Measurements from ENCODE around the gene ARHGAP8.
"Not testable (repeated sequence)": the region's sequence is repeated elsewhere in the genome, so short reads cannot be mapped to it uniquely, and the experiment has no call there.

Gene ARHGAP8

DNA sequence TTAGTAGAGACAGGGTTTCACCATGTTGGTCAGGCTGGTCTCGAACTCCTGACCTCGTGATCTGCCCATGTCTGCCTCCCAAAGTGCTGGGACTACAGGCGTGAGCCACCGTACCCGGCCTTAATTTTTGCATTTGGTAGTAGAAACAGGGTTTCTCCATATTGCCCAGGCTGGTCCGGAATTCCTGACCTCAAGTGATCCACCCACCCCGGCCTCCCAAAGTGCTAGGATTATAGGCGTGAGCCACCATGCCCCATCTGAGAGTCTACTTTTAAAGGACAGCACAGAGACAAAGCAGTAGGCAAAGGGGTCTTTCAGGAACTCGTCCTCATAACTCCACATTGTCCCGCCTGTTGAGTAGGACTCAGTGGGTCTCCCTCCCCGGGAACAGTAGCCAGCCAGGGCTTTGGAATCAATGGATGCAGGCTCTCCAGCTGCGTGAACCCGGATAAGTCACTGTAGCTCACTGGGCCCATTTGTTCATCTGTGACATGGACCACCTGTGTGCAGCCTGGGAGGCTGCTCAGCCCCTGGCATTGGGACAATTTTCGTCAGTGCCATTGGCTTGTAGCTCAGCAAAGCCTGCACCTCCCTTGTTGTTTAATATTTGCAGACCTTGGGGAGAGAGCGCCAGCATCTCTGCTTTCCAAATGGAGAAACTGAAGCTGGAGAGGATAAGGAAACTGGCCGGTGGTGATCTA is 86.1 kb downstream of the ARHGAP8 start:
- no peak for DNase-seq

- DNase-seq, result no peak
These were observed 86.7 kb downstream of the ARHGAP8 start for GRCh38 chr22:44839061-44839460.

GRCh38 chr22:44839721-44840120 is 87.3 kb downstream of the ARHGAP8 start:
- DNase-seq, result no peak

DNA sequence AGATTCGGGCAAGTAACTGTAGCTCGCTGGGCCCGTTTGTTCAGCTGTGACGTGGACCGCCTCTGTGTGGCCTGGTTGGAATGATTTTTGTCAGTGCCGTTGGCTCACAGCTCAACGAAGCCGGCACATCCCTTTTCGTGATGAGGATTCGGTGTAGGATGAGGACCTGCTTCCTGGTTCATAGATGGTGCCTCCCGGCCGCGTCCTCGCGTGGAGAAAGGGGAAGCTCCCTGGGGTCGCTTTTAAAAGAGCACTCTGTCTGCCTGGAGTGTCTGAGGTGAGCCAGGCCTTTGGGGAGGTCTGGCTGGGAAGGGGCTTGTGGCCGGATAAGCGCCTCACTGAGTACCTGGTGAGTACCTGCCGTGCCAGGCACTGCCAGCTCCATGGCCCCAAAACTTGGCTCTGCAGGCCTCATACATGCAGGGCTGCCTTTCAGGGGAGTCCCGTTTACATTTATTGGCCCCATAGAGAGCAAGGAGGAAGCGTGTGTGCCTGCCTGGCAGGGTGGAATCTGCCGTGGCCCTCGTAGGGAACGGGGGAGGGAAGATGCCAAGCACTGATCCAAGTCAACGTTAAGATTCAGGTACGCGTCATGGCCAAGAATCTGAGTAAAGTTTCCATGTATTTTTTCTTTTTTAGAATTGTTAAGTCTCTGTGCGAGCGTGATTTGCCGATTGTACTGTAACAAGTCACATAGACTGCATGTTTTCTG is 88.4 kb downstream of the ARHGAP8 start:
- DNase-seq, result no peak

DNA sequence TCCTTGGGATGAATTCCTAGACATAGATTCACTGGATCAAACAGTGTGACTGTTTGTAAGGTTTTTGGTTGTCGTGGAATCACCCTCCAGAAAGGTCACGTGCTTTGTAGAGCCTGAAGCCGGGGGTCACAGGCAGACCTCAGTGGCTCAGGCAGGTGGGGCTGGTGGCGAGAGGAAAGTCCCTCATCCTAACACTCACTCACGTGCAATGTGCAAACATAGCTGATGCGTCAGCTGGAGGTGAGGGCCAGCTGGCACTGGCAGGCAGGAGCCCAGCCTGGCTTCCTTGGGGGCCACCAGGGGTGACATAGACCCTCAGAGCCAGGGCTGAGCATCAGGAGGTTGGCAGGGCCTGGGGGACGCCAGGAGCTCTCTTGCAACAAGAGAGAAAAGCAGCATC is 90.0 kb downstream of the ARHGAP8 start:
- no peak for DNase-seq

DNA sequence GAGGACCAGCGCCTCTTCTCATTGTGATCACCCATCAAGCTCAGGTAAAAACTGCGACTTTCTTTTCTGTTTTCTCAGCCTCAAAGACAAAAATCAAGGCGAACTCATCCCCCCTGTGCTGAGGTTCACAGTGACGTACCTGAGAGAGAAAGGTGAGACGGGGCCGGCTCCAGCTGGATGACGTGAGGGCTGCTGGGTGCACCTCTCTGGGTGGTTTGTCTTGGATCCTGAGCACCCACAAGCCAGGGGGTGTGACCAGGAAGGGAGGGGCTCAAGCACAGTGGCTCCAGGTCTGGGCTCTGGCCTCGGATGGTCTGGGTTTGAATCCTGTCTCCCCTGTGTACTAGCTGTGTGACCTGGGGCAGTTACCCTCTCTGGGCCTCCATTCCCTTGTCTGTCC is 92.8 kb downstream of the ARHGAP8 start:
- DNase-seq, result no peak

DNA sequence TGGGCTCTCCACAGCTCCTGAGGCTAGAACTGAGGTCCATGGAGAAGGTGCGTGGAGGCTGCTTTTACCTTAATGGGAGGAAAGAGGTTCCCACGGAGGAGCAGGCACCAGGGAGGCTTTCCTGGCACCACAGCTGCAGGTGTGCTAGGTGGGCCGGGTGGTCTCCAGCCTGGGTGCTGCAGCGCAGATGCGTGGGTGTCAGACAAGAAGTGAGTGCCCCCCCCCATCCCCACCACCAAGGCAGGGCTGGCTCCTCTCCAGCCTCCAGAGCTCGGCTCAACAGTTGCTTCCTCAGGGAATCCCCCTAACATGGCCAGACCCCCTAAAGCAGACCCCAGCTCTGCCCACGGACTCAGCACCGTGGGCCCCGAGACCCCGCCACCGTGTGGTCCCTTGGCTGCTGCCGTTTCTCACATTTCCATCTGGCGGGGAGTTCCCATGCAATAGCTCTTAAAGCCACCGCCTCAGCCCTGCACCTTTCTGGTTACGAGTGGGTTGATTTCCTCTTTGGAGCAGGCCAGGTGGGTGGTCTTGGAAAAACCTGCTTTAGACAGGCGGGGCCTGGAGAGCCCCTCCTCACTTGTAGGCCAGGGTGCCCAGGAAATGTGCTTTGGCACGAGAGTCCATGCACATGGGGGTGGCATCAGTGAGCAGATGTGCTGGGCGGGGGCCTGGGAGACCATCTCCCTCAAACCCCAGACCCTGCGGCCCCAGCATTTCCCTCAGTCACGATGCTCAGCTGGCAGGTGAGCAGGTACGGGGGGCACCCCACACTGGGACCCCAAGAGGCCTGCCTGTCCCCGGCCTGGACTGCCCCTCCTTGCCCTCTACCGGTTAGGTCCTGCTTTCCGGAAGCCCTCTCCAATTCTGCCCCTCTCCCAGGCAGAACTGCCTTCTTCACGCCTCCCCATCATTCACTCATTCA is 93.7 kb downstream of the ARHGAP8 start:
- no peak for DNase-seq

DNA sequence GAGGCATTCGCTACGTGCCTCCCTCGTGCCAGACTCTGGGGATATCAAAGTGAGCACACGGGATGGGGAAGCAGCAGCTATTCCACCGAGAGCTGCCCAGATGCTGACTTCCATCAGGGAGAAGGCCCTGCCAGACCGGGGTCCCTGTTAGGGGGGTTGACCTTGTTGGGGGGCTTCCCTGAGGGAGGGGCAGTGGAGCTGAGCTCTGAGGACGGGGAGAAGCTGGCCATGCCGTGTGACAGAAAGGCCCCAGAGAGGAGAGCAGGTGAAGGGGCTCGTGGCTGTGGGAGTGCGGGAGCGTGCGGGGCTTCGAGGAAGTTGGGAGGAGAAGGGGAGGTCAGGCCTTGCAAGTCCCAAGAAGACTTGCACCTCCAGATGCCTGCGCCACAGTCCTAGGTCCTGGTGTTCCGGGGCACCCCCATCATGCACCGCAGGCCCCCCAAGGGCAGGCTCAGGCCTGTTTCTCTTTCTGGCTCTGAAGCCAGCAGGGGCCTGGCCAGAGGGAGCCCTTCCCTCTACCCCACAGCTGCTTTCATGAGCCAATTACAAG is 94.4 kb downstream of the ARHGAP8 start:
- no peak for DNase-seq

DNA sequence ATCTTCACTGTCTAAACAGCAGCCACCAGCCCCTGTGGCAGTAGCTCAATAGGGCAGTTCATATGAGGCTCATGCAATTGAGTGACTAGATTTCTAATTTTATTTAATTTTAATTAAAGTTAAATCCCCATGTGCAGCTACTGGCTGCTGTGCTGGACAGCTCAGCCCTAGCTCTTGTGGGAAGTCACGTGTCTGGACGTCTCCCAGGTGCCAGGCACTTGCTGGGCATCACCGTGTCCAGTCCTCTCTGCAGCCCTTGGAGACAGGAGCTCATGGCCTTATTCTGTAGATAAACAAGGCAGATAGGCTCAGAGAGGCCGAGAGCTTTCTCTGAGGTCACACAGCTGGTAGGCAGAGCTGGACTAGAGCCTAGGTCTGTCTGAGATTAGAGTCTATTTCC is 95.0 kb downstream of the ARHGAP8 start:
- DNase-seq, result no peak

GRCh38 chr22:44847892-44848291 is 95.5 kb downstream of the ARHGAP8 start:
- DNase-seq, result no peak

DNA sequence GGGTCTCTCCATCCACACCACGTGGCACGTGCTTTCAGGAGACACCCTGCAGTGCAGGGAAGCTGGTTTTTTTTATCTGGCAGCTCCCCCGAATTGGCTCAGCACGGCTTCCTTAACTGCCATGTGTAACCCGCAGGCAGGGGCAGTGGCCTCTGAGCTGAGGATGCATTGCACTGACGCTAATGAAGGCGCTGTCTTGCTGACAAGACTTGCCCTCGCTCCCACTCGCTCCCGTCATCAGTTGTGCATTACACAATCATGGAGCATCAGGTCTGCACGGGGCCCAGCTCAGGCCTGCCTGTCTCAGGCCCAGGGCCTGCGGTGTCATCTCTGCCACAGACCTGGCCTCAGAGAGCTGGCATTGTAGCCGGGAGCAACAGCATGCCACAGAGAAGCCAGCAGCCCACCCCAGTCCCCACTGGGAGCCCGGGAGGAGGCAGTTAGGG is 95.9 kb downstream of the ARHGAP8 start:
- no peak for DNase-seq

GRCh38 chr22:44848791-44849420 is 96.5 kb downstream of the ARHGAP8 start:
- DNase-seq, result no peak

DNA sequence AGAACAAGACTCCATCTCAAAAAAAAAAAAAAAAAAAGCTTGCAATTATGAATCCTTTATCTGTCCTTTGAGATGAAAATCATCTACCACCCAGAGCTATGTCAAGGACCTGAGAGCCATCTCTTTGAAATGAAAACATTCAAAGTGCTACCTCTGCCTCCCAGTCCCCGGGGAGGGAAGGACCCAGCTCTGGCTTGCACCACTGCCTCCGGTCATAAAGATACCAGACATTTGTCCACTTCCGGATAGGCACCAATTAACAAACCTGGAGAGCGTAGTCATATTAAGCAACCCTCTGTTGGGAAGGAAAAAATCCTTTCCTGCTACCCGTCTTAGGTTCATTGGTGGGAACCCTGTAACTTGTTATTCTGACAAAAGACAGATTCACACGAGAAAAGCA is 98.6 kb downstream of the ARHGAP8 start:
- no peak for DNase-seq

DNA sequence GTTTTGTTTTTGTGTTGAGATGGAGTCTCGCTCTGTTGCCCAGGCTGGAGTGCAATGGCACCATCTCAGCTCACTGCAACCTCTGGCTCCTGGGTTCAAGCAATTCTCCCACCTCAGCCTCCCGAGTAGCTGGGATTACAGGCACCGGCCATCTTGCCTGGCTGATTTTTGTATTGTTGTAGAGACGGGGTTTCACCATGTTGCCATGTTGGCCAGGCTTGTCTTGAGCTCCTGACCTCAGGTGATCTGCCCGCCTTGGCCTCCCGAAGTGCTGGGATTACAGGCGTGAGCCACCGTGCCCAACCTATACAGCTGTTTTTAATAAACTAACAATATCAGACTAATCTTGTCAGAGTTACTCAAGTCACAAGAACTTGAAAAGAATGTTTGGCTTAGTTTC is 102.3 kb downstream of the ARHGAP8 start:
- not testable (repeated sequence) for DNase-seq

DNA sequence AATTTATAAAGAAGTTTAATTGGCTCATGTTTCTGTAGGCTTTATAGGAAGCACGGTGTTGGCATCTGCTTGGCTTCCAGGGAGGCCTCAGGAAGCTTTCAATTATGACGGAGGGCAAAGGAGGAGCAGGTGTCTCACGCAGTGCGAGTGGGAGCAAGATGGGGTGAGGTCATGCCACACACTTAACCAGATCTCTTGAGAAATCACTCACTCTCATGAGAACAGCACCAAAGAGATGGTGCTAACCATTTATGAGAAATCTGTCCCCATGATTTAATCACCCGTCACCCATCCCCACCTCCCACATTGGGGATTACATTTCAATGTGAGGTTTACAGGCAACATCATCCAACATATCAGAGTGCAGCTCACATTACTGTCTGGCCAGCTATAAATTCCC is 103.5 kb downstream of the ARHGAP8 start:
- DNase-seq, result no peak

DNA sequence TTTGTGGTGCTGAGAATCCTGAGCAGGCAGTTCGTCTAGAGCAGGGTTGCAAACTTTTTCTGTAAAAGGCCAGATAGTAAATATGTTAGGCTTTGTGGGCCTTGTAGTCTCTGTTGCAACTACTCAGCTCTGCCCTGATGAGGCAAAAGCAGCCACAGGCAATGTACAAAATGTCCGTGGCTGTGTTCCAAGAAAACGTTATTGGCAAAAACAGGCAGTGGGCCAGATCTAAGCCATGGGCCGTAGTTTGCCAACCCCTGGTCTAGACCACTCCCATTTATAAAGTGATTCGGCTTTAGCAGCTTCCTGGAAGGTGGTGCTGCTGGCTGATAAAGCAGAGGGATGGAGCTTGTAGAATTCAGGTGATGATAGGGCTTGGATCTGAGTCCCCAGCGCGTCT is 106.4 kb downstream of the ARHGAP8 start:
- not testable (repeated sequence) for DNase-seq

- no peak for DNase-seq
These were observed 107.3 kb downstream of the ARHGAP8 start for GRCh38 chr22:44859641-44860040.

- DNase-seq, result no peak
These were observed 107.9 kb downstream of the ARHGAP8 start for GRCh38 chr22:44860311-44860710.

GRCh38 chr22:44861245-44861644 is 108.9 kb downstream of the ARHGAP8 start:
- no peak for DNase-seq

GRCh38 chr22:44862281-44862680 is 109.9 kb downstream of the ARHGAP8 start:
- DNase-seq, result no peak

DNA sequence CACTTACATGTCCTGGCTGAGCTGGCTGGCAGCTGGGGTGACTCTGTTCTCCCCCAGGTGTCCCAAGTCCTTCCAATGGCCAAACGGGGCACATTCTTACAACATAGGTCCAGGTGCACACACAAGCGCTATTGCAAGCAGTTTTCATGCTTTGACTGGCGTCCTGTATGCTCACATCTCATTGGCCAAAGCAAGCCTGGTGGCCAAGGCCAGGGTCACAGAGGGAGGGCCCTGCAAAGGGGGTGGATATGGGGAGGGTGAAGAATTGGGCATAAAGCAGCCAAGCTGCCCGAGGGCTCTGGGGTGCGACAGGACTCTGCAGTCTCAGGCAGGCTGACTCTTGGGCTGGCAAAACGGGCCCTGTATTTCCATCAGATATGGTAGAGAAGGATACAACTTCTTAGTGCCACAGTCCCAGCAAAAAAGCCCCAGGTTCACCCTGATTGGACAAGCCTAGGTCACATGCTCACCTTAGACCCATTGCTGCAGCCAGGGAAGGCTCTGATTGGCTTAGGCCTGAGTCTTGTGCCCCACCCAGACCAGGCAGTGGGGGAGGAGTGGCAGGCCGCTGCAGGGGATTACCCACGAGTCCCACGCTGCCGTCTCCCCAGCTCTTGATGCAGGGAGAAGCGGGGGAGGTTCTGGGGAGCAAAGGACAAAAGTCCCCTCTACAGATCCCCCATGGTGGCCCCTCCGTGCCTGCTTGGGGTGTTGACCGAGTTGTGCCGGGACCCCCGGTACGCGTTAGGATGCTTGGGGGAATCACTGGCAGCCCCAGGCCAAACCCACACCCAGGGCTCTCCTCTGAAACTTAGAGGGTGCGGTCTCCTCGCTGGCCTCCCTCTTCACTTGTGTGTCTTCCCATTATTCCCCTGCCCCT is 110.8 kb downstream of the ARHGAP8 start:
- no peak for DNase-seq

All from stimulated activated CD4-positive, alpha-beta T cell treated with anti-CD3 and anti-CD28 coated beads, Interleukin-2, amount 100 ng/mL, for 48 hours (primary cell).